GM18870 (cell line): ENCODE data around the gene CCDC141.

ENCODE experiments used
- ATAC-seq: cut with Tn5 transposase; IDR thresholded peaks from one replicate; pipeline ENCODE4 v1.9.1; 2021; ENCODE audit warnings: moderate library complexity; ENCODE audit not compliant: unreplicated experiment

The CCDC141 gene

DNA sequence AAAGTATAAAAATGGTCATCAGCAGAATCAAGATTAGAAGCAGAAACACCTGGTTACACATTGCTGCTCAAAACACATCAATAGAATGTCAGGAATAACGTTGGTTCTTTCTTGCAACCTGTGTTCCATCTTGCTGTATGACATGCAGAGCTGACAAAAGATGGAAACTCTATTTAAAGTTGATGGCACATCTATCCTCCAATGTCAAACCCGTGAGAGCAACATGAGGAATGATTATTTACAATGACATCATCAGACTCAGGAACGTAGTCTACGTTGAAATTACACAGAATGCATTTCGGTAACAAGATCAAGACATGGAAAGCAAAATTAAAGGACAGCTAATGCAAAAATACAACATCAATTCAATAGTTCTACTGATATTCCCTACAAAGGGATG lies 216.6 kb downstream of the CCDC141 start:
- no peak for ATAC-seq

DNA sequence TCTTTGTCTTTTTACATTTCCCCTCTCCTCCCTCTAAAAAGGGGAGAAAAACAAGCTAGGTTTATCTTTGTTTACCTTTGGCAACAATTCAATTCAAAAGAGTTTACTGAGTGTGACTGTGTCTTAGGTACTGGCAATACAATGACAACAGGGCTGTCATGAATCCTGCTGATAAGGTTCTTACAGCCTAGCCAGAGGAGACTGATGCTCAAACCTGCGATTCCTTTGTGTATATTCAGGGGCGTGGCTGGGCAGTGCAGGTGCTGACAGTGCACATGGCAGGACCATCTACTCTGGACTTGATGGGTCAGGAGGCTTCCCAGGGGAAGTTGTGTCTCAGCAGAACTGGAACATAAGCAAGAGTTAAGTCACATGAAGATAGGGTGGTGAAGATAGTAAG lies 219.5 kb downstream of the CCDC141 start:
- ATAC-seq = no peak

DNA sequence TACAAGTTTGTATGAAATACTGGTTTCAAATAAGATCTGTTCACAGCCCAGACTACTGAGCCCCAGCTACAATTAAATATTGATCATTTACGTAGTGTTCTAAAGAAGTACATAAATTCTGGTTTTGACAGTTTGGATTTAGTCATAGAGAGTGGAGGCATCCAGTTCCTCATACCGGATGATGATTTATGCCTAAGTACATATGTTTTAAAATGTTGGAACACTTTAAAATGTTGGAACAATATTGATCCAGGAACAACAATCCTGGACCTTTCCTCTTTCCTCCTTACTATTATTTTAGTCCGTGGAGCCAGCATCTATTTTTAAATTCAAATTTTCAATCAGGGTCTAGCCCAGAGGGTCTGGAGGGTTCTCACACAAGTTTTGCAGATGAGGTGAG lies 220.0 kb downstream of the CCDC141 start:
- ATAC-seq = no peak

DNA sequence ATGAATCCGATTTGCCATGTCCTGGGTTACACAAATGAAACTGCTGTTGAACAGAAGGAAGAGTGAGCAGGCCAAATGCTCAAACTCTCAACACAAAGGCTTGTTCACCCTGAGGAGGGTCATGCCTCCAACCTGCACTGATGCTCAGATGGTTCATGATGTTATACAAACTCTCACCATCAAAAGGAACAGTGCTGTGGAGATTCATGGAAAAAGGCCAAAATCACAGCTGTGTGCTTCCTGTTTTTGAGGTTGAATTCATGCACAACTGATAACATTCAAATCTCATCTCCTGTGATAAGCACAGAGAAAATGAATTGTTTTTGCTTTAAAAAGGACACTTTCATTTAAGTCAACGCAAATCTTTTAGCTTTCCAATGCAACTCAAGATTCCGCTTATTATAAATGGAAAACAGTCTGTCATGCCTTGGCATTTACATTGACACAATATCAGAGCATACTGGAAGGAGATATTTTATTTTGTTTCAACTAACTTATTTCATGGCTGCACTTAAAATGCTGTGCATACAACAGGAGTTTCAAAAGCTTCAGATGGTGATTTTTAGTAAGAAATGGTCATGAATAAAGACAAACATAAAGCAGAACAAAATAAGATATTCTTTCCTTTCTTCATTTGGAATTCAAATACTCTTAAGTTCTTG lies 220.5 kb downstream of the CCDC141 start:
- no peak for ATAC-seq

DNA sequence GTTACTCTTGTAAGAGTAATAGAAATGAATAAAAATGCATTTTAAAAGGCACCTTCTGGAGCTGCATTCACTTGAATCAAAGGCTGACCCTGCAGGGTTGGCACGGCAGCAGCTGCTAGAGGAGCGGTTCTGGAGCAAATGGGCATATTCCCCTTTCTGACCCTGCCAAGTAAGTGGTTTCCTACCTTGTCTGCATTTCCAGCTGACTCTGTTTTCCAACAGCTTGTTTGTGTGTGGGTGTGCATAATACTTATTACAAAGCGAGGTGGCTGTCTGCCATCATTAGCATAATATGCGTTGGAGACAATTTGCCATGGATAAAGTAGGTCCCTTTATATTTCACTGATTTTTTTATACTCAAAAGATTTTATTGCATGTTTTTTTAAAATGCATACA lies 221.5 kb downstream of the CCDC141 start:
- no peak for ATAC-seq

DNA sequence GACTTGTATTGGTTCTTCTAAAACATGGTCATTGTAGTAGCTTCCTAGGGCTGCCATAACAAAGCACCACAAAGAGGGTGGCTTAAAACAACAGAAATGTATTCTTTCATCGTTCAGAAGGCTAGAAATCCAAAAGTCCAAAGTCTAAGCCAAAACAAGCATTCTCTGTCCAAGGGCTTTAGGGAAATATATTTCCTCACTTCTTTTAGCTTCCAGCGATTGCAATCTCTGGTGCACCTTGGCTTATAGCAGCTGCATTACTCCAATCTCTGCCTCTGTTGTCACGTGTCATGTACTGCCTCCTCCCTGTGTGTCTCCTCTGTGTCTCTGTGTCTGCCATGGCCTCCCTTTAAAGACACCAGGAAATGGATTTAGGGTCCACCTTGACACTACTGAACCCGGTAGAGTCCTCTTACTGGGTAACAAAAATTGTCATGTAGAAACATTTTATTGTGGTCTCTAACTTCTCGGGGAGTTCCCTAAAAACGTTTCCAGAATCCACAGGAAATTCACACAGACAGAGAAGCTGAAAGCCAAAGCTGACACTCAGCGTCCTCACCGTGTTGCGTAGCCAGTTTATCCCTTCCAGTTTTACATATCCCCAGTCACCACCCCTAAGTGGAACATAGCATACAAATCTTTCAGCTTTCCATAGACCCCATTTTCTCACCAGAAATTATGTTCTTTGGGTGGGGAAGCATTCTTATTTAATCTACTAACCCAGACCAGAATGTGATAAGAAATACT lies 222.0 kb downstream of the CCDC141 start:
- ATAC-seq = no peak

DNA sequence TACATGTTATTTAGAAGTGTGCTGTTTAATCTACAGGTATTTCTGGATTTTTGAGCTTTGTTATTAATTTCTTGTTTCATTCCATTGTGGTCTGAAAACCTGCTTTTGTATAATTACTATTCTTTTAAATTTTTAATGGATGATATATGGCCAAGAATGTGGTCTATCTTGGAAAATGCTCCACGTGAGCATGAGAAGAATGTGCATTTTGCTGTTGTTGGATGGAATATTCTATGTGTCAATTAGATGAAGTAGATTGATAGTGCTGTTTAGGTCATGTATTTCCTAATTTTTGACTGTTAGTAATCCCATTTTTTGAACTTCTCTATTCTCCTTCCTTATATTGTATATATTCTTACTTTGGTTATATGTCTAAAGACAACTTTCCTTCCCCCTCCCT lies 222.8 kb downstream of the CCDC141 start:
- no peak for ATAC-seq

DNA sequence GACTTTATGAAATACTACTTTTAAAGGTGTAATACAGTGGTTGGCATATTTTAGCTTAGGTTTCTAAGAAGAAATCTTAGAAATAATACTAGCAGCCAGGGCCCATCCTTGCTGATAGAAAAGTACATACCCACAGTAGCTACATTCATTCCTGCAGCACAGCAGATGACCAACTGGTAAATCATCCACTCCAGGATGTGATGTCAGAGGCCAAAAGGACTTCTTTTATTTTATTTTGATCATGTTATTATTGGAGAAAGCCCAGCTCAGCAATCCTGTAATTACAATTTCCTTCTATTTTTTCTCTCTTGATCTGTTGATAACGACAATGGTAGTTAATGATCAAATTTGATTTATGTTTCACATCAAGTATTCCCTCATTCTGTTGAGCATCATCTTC lies 224.8 kb downstream of the CCDC141 start:
- ATAC-seq = no peak

DNA sequence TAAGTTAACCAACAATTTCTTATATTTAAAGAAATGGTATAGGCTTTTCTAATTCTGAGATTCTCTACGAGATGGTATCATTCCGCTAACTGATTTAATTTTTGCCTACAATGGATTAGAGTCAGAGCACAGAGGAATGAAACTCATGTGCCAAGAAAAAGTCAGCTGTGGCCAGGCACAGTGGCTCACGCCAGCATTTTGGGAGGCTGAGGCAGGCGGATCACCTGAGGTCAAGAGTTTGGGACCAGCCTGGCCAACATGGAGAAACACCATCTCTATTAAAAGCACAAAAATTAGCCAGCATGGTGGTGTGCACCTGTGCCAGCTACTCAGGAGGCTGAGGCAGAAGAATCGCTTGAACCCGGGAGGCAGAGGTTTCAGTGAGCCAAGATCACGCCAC lies 225.8 kb downstream of the CCDC141 start:
- ATAC-seq = no peak

DNA sequence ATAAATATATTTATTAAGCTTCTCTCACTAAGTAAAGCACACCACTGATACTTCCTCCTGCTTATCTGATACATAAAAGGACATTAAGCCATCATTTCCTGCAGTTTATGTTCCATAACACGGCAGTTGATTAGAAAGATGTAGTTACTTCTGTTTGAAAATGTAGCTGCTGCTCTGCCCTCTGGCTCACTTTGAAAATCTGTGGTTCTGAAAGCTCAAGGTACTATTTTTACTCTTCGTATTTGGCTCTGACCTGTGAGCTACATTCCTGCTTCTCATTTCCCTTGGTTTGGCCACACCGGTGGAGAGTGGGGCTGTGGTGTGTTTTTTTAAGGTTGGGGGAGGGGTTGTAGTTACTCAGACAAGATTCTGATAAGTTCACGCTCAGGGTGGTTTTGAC lies 229.9 kb downstream of the CCDC141 start:
- peak; percentile 95 for ATAC-seq

DNA sequence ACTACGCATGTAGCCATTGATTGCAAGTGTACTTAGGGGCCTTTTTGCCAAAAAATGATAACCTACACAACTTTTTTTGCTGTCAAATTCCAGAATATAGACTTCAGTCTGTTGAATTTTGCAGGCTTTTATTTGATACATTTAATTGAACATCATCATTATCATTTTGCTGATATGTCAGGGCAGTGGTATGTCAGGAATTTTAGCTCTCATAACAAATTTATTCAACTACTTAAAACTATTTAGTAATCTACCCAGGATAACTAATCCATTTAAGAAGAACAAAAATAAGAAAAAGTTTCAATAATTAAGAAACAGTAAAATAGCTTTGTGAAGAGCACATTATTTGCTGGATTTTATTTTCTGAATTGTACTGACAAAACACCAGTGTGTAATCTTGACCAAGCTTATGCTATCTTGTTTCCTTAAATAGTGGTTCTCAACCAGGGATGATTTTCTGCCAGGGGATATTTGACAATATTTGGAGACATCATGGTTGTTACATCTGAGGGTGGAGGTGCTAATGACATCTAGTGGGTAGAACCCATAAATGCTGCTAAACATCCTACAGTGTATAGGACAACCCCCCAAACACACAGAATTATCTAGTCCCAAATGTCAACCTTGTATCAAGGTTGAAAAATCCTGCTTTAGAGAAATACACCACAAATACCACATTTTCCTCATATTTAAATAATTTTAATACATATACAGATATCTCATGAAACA lies 230.6 kb downstream of the CCDC141 start:
- ATAC-seq = no peak

DNA sequence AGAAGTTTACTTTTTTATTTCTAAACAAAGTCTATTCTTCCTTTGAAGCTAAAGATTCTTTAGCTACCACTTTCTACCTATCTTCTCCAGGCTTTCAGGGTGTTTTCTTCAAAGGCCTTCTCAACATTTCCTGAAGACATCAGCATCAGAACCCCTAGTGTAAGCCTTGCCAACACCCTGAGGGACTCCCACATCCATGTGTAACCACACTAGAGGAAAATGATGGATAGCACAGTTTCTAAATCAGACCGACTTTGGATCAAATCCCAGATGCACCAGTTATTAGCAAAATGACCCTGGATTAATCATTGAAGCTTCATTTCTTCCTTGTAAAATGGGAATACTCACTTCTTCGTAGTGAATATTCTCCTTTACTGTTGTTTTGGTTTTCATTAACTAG lies 238.0 kb downstream of the CCDC141 start:
- no peak for ATAC-seq

DNA sequence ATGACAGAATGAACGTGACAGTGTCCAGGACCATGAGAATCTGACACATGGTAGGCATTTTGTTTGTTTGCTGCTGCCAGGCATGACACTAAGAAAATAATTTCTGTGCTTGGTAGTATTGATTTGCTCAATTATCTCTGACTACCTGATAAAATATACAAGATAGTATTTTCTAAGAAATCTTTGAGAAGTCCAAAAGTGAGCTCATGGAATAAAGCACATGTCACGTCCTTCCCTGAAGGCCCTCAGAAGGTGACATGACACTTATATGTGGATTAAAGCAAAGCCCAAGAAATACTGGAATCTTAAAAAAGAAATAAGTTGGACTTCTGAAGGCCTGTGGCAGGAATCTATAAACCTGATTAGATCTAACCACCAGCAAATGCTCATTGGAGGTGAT lies 238.9 kb downstream of the CCDC141 start:
- no peak for ATAC-seq

DNA sequence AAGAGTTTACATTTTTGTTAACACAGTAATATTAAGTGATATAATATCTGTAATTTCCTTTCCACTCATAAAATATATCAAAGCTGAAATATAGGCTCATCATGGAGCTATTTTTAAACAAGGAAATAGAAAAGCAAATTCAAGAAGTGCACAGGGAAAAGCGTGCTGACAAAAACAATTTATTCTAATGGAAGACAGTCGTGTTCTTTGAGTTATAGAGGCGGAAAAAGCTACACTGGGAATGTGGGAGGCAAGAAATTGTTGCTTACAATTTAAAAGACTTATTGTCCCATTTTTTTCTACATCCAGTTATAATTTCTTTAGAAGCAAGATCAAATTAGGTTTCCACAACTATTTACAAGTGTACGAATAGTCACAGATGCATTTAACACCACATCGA lies 239.5 kb downstream of the CCDC141 start:
- ATAC-seq = no peak

DNA sequence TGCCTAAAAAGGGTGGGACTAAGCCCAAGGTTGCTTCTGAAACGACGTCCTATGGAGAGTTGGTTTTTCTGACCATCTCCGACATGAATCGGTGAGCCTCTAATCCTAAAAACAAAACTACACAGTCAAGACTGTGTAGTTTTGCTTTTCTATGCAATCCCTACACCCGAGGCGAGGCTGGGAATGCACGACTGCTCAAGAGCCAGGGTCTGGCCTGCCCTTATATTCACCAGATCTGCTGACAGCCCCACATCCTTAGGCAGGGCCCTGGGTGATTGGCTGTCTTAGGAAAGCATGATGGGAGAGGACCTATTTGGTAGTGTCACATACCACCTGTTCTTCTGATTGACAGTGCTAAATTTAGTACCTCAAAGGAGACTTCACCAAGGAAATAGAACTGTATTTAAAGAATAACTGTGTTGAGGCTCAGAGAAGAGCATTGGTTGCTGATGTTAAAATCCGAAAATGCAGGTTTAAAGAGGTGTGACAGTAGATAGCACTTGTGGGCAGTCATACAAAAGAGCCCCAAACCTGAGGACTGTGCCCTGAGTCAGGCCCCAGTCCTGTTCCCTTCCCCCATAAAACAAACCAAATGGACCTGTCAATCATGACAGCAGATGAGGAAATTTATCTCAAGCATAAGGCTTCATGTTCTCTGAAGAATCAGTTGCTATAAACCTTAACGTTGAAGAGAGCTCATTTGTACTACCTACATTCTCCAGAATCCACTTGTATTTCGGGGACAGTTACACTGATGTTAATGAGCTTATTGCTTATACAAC lies 242.5 kb downstream of the CCDC141 start, which contains the start of gene TTN:
TTN (minus strand) TSS at position 197 of the 782 bp plus-strand sequence. CDS start 2,781 bp downstream, outside the sequence.
- ATAC-seq = no peak

DNA sequence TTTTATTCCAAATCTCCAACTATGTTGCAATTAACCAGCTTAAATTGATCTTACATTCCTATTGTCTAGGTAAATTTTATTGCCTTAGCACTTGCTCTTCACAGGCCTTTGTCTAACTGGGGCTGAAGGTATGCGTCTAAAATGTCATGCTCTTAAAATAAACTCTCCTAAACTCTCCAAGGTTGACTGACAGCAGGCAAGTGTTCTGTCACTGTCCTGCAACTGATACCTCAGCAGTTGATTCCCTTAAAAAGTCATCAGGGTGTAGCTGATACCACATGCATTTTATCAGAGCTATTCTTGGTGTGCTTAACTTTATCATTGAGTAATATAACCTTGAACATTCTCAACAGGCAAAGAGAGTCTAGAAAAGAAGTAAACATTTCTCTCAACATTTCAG lies 243.4 kb downstream of the CCDC141 start:
- no peak for ATAC-seq

DNA sequence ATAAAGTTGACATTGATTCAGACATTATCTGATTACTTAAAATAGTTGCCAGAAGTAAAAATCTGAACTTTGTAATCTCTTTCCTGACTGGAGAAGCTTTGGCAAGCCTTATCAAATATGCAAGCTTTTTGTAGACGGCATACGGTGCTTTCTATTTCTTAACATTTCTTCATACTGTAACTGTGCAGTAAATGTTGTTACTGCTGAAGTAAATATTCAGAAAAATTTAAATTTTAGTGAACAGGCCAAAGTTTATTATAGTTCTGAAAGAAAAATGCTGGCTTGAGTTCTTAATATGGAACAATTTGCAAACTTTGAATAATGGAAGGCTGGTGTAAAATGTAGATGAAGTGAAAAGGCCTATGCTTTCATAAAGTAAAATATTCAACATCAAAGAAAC lies 244.5 kb downstream of the CCDC141 start:
- no peak for ATAC-seq

DNA sequence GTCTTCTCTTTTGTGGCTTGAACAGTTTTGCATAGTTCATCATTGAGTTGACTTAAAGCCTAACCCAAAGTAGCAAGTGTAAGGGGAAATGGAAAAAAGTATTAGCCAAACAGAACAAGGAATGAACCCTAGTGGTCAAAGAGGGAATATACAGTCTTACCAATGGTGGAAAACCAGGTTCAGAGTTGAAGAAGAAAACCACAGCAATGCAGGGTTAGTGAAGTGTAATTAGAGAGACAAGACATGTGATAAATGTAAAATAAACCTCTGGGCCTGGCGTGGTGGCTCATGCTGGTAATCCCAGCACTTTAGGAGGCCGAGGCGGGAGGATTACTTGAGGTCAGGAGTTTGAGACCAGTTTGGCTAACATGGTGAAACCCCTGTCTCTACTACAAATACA lies 245.1 kb downstream of the CCDC141 start:
- peak; percentile 68 for ATAC-seq

DNA sequence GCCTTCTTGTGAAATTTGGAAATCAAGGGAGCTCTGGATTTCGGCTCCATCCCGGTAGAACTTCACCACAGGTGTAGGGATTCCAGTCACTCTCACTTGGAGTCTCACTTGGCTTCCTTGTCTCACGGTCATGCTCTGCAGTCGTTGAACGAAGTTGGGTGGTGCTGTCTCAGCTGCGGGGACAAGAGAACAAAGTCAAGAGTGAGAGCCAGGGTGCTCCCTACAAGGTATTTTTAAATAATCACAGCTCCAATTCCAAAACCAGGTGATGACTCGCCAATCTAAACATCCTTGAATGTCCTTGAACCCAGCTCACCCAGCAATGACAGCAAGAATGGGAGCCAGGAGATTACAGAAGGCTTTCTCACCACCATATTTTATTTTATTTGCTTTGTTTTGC lies 249.4 kb downstream of the CCDC141 start:
- ATAC-seq = no peak

DNA sequence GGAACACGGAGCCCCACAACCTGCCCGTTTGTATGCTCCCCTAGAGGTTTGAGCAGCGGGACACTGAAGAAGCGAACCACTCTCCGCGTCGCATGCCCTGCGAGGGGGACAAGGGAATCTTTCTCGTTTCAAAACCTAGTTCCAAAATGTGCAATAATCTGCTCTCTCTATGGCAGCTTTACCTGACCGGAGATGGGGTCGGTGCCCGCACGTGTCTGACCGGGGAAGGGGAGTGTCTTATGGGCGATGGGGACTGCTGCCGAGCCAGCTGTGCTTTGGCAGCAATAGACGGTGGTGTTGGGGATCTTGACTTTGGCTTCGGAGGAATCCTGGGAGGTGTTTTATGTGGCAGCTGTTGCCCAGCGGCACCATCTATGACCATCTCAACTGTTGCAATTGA lies 250.6 kb downstream of the CCDC141 start:
- no peak for ATAC-seq

DNA sequence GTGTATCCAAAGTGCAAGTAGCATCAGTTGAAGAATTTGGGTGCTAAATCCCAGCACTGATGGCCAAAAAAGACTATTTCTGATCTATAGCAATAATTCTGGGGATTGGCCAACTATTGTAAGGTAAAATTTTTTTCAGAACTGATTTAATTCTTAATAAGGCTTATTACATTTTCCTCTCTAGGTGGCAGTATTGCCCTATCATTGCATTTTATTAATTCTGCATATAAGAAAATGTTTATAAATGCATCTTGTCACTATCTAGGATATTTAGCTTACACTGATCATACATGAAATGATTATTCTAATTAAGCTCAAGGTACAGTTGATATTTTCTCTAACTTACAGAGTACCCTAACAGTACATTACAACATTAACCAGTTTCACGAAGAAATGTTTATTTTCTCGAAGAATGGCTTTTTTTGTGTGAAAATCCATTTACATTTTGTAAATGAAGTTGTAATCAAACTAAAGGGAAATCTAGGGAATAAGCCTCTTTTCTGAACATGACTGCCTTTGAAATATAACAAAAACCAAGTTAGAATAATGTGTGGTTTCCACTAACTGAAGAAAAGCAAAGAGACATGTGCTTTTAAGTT lies 253.8 kb downstream of the CCDC141 start:
- ATAC-seq = no peak
